ENCODE measurements around the gene GBX1. TPM values are rescaled to one million over a fixed set of nuclear protein-coding genes. Genes with fewer than 3 reads are reported as not detected.

Gene GBX1
- total RNA-seq, 1 experiment from 2014 or later: not detected

GRCh38 chr7:151179946-151180345 is 12.5 kb upstream of the GBX1 start:
- DNase-seq (ENCODE audit: low spot score) (no peak), ATAC-seq (no peak)
- Mint-ChIP-seq H3K4me1 (peaks cover 9% of the 10 kb centered on the region; the same call in 1 of the 2 replicates), H3K9me3 (no peaks in the 10 kb centered on the region), H3K27me3 (ENCODE audit: low read depth) (peaks cover 30% of the 10 kb centered on the region), H3K36me3 (no peaks in the 10 kb centered on the region), H3K27ac (no peak overlapping the region), H3K4me3 (no peak overlapping the region)
- TF ChIP-seq TEAD4 (CRISPR knock-in tag; IDR thresholded peaks at IDR 0.05) (no peak), USF1 (CRISPR knock-in tag; IDR thresholded peaks at IDR 0.05) (no peak), OVOL2 (CRISPR knock-in tag; IDR thresholded peaks at IDR 0.05; ENCODE audit: borderline replicate concordance) (no peak), NFATC4 (CRISPR knock-in tag; IDR thresholded peaks at IDR 0.05) (no peak)
- ChIA-PET CTCF (interaction anchor here (0.7 to 1.2 kb wide), 3 partner anchors 12 to 132 kb away, joined by 3 to 4 read pairs (median 3); no protein-coding TSS in a partner anchor), POLR2A (no interaction called here)

- Mint-ChIP-seq H3K9me3 (no peaks in the 10 kb centered on the region), H3K27me3 (ENCODE audit: low read depth) (peaks cover 36% of the 10 kb centered on the region), H3K4me3 (no peak overlapping the region), H3K27ac (no peak overlapping the region; the same call in 1 of the 2 replicates), H3K4me1 (peaks cover 9% of the 10 kb centered on the region; the same call in 1 of the 2 replicates), H3K36me3 (no peaks in the 10 kb centered on the region)
- no peak for TF ChIP-seq TEAD4 (CRISPR knock-in tag; IDR thresholded peaks at IDR 0.05)
- TF ChIP-seq JAZF1 (CRISPR knock-in tag; IDR thresholded peaks at IDR 0.05): no peak
- TF ChIP-seq ZNF219 (CRISPR knock-in tag; IDR thresholded peaks at IDR 0.05; ENCODE audit: borderline replicate concordance): no peak
- no peak for TF ChIP-seq ZNF423 (CRISPR knock-in tag; IDR thresholded peaks at IDR 0.05)
- no peak for TF ChIP-seq GTF2I (CRISPR knock-in tag; conservative IDR thresholded peaks at IDR 0.05)
- ChIA-PET CTCF (interaction anchor here (0.7 to 1.5 kb wide), 7 partner anchors 11 to 132 kb away, joined by 3 to 12 read pairs (median 4); no protein-coding TSS in a partner anchor), POLR2A (no interaction called here)
- no peak for ATAC-seq
- no peak for DNase-seq (ENCODE audit: low spot score)
These were observed 11.9 kb upstream of the GBX1 start for GRCh38 chr7:151179287-151179860.

- DNase-seq (ENCODE audit: low spot score) (no peak), ATAC-seq (no peak)
- H3K36me3 Mint-ChIP-seq: no peaks in the 10 kb centered on the region
- H3K27ac Mint-ChIP-seq: no peak overlapping the region
- H3K9me3 Mint-ChIP-seq: no peaks in the 10 kb centered on the region
- POLR2A ChIA-PET: no interaction called here
- CTCF ChIA-PET: interaction anchor here (1.0 to 1.5 kb wide), 5 partner anchors 11 to 133 kb away, joined by 3 to 12 read pairs (median 4); no protein-coding TSS in a partner anchor
- peaks cover 41% of the 10 kb centered on the region for H3K27me3 Mint-ChIP-seq (ENCODE audit: low read depth)
- H3K4me3 Mint-ChIP-seq: no peak overlapping the region
- peaks cover 9% of the 10 kb centered on the region; the same call in 1 of the 2 replicates for H3K4me1 Mint-ChIP-seq
- TF ChIP-seq JAZF1 (CRISPR knock-in tag; IDR thresholded peaks at IDR 0.05) (no peak), MLX (CRISPR knock-in tag; IDR thresholded peaks at IDR 0.05) (no peak), ZNF219 (CRISPR knock-in tag; IDR thresholded peaks at IDR 0.05; ENCODE audit: borderline replicate concordance) (no peak), NR1H2 (CRISPR knock-in tag; IDR thresholded peaks at IDR 0.05) (no peak), ZNF317 (CRISPR knock-in tag; IDR thresholded peaks at IDR 0.05; ENCODE audit: borderline replicate concordance, low read depth) (no peak), CREB1 (CRISPR knock-in tag; IDR thresholded peaks at IDR 0.05) (no peak), ELF4 (CRISPR knock-in tag; IDR thresholded peaks at IDR 0.05; ENCODE audit: low read depth) (no peak), ZNF425 (CRISPR knock-in tag; conservative IDR thresholded peaks at IDR 0.05) (no peak), NFYB (CRISPR knock-in tag; conservative IDR thresholded peaks at IDR 0.05; ENCODE audit: low read depth) (no peak), TEAD1 (CRISPR knock-in tag; IDR thresholded peaks at IDR 0.05) (no peak), FOXP1 (CRISPR knock-in tag; IDR thresholded peaks at IDR 0.05; ENCODE audit: borderline replicate concordance) (no peak), NR2C2 (CRISPR knock-in tag; IDR thresholded peaks at IDR 0.05) (no peak), TCF7 (CRISPR knock-in tag; IDR thresholded peaks at IDR 0.05; ENCODE audit: low read depth) (no peak), ATF6 (CRISPR knock-in tag; IDR thresholded peaks at IDR 0.05) (no peak), OVOL2 (CRISPR knock-in tag; IDR thresholded peaks at IDR 0.05; ENCODE audit: borderline replicate concordance) (no peak), PREB (CRISPR knock-in tag; IDR thresholded peaks at IDR 0.05; ENCODE audit: borderline replicate concordance) (no peak), CBFB (CRISPR knock-in tag; IDR thresholded peaks at IDR 0.05; ENCODE audit: low read depth) (no peak), ZNF423 (CRISPR knock-in tag; IDR thresholded peaks at IDR 0.05) (no peak), ZMAT4 (CRISPR knock-in tag; IDR thresholded peaks at IDR 0.05) (no peak)
These were observed 11.3 kb upstream of the GBX1 start for GRCh38 chr7:151178831-151179230.
